Heart left ventricle (tissue), 13 donors: ENCODE data around the gene CCDC30.

Experiments used
- POLR2A ChIP-seq, 2 donors: fragments of 450-650 bp; IDR thresholded peaks; one replicate each; pipeline ENCODE4 v1.6.1; 2017; ENCODE audit warnings: antibody characterized with exemption in 2 of 2, mild to moderate bottlenecking in 2 of 2, moderate library complexity in 2 of 2
- TF ChIP-seq, protein P1 (sequence below), 12 donors: fragments of 200-600 bp; sonication (generic) in 4 of 12; IDR thresholded peaks; one replicate each; pipeline versions ENCODE4 v1.5.0 to v1.8.0; 2018 to 2022; ENCODE audit warnings: antibody characterized with exemption in 12 of 12, mild to moderate bottlenecking in 5 of 12
- donor health status: ischemic (EF 13 %, LVEDD 7.1; RV severe dilation, severe dysfunction).
- donor health status: DM: no; HTN: yes; CAD: no.
- donor health status: DM: no; HTN: no; CAD: no.
- donor health status: ischemic (EF 25% LVEDD 6.9; RV normal size, moderate dysfunction).
- donor health status: ischemic (EF 25% LVEDD 5.7; RV mildly dilated, moderate dysfunction).
- donor health status: ischemic (EF 35%, LVEDD 5.7; RV mildly dilated, moderate dysfunction).
- donor health status: nonischemic (EF 11% LVEDD 7.7; RV severe dilation, severe dysfunction).
- donor health status: DM: yes; HTN: yes; CAD: no.
- donor health status: PGD.
- donor health status: ischemic (EF 29% LVEDD 5.4; RV normal size, mild dysfunction).
- donor health status: nonischemic (EF 23%, LVEDD 6.1; RV moderate dilation, normal function).

DNA sequence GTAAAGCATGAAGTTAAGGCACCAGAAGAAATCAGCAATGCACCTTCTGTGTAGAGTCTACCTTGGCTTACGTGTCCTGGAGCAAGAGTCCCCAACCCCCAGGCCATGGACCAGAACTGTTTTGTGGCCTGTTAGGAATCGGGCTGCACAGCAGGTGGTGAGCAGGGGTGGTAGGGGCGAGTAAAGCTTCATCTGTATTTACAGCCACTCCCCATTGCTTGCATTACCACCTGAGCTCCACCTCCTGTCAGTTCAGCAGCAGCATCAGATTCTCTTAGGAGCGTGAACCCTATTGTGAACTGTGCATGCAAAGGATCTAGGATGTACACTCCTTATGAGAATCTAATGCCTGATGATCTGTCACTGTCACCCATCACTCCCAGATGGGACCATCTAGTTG, 28.7 kb upstream of the CCDC30 start:
- TF ChIP-seq, protein P1, sequence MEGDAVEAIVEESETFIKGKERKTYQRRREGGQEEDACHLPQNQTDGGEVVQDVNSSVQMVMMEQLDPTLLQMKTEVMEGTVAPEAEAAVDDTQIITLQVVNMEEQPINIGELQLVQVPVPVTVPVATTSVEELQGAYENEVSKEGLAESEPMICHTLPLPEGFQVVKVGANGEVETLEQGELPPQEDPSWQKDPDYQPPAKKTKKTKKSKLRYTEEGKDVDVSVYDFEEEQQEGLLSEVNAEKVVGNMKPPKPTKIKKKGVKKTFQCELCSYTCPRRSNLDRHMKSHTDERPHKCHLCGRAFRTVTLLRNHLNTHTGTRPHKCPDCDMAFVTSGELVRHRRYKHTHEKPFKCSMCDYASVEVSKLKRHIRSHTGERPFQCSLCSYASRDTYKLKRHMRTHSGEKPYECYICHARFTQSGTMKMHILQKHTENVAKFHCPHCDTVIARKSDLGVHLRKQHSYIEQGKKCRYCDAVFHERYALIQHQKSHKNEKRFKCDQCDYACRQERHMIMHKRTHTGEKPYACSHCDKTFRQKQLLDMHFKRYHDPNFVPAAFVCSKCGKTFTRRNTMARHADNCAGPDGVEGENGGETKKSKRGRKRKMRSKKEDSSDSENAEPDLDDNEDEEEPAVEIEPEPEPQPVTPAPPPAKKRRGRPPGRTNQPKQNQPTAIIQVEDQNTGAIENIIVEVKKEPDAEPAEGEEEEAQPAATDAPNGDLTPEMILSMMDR (IDR thresholded peaks at IDR 0.05): no peak
- no peak for TF ChIP-seq POLR2A (IDR thresholded peaks at IDR 0.05)
